Dedifferentiated amniotic fluid mesenchymal stem cell (primary cell): ENCODE measurements around the gene PNMA6E.
"Not testable (repeated sequence)": the region's sequence is repeated elsewhere in the genome, so short reads cannot be mapped to it uniquely, and the experiment has no call there.

Experiments used
- DNase-seq: peaks from one replicate; pipeline ENCODE4 v3.0.0-alpha.2; 2016; ENCODE audit errors: extremely low spot score

PNMA6E gene

DNA sequence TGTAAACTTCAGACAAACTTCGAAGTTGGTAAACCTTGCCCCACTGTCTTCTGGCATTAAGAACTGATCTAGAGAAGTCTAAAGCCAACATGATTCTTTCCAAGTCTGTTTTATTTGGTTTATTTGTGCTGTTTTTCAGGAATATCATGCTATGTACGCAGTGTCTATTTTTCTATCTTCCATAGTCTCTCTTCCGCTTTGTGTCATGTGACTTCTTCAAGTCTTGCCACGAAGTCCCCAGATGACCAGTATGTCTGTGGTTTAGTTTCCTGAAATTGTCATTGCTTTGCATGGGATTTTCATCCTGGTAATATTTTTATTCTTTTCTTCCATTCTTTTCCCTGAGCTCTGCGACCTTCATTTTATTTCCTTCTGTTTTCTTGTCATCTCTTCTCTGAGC is 15.1 kb downstream of the PNMA6E start:
- DNase-seq = no peak

DNA sequence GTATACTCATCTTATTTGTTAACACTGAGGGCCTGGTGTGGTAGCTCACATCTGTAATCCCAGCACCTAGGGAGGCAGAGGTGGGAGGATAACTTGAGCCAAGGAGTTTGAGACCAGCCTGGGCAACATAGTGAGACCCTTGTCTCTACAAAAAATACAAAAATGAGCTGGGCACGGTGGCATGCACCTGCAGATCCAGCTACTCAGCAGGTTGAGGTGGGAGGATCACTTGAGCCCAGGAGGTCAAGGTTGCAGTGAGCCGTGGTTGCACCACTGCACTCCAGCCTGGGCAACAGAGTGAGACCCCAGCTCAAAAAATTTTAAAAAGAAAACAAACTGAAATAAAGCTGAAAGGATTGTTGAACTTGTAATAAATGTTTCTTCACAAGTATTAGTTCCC is 16.2 kb downstream of the PNMA6E start:
- not testable (repeated sequence) for DNase-seq

DNA sequence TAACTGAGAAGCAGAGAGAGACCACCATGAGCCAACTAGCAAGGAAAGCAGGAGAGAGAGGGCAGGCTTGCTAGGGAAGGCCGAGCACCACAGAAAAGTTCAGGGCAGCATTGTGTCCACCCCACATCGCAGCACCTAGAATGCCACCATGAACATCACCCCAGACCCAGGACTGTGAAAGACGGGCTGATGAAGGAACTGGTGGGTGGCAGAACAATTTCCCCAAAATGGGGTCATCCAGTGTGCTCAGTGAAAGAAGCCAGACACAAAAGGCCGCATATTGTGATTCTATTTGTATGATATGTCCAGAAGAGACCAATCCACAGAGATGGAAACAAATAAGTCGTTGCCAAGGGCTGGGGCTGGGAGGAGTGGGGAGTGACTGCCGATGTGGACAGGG is 16.8 kb downstream of the PNMA6E start:
- DNase-seq = no peak

DNA sequence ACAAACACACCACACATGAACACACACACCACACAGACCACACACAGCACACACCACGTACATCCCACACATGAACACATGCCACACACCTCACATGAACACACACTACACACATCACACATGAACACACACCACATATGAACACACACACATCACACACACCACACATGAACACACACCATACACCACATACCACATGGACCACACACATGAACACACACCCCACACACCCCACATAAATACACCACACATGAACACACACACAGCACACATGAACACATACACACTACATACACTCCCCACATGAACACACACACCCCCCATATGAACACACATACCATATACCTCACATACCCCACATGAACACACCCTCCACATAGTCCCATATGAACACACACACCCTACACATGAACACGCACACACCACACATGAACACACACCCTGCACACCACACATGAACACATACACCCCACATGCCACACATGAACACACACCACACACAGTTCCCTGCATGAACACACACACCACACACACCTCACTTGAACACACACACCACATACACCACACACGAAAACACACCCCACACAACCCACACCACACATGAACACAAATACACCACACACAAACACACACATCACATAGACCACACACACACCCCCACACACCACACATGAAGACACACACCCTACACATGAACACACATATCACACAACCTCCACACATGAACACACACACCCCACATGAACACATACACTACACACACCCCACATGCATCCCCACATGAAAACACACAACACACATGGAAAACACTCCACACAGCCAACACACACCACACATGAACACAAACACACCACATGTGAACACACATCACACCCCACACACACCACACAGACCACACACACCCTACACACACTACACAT is 18.3 kb downstream of the PNMA6E start:
- no peak for DNase-seq

DNA sequence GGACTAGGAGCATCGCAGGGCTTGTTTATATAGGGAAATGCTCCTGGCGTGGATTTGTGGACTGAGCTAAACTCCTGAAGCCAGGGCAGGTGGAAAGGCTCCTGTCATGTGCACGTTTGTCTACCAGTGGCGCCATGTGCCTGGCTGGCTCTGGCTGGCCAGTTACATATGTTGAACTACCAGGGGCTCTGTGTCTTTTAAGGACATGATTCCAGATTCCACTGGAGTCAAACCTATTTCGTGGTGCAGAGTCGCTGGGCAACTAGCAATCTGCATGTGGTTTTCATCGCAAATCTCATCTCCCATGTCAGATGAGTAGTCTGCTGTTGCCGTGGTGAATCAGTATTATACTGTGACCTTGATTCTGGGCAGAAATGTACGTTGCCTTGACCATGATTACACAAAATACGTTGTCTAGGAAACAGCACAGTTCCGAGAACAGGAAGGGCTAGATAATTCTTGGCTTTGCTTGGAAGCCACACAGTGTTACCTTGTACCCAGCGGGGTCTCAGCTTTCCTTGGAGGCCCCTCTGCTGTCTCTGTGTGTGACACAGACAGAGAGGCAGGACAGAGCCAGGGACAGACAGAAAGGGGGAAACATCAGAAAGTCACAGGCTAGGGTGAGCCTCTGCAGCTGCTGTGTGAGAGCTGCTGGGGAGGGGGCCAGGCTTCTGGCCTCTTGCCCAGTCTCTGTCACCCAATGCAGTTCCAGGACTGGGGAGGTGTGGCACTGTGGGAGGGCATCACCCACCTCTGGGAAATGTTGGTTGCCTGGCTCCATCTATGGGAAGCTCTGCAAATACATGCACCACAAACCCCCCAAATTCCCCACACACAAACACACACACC is 19.2 kb downstream of the PNMA6E start:
- DNase-seq = peak; percentile 78

DNA sequence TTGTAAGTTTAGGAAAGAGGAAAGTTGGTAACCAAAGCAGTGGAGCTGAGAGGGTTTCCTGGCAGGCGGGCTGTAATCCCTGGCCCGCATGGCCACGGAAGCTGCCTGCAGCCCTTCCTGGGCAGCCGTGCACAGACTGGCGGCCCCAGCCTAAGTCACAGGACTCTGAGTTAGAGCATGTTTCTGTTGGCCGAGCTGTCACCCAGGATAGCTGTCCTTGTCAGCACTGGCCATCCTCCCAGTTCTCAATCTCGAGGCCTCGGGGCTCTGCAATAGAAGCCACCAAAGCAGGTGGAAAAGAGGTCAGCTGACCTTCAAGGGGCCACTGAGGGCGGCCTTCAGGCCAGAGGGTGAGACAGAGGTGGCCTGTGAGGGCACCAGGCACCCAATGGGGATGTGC is 20.5 kb downstream of the PNMA6E start:
- DNase-seq = no peak

DNA sequence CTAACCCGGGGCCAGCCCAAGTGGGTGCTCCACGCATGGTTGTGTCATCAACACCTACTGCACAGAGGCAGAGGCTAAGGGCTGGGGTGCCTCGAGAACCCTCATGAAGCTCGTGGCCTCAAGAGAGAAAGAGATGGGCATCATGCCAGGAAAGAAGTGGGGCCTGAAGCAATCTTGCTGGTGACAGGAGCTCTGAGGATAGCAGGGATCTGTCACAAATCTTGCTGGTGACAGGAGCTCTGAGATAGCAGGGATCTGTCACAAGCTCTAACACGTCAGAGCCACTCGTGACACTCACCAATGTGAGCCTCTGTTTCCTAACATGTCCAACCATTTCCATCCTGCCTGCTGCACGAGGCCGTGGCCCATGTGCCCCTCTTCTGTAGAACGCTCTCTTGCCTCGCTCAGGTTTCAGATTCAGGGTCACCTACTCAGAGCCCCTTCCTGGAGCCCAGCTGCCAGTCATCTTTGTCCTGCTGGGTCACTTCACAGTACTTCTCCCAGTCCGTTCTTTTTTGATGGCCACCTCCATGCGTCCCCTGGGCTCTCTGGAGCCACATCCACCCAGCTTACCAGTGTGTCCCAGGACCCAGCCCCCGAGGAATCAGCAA is 21.1 kb downstream of the PNMA6E start:
- DNase-seq = no peak

DNA sequence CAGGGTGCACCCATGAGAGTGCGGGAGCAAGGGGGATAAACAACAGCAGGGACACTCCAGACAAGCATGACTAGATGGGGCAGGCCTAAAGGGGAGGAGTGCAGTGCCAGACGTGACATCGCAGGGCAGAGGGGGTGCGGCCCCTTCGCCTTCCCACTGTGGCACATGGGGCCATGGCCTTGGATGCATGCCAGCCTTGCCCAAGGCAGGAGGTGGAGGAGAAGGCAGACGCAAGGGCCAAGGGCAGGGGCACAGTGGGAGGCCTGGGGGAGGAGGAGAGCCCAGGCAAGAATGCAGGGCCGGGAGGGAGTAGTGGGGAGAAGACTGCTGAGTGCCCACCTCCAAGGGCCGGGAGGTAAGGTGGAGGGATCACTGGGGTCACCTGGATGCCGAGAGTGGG is 21.6 kb downstream of the PNMA6E start:
- no peak for DNase-seq

DNA sequence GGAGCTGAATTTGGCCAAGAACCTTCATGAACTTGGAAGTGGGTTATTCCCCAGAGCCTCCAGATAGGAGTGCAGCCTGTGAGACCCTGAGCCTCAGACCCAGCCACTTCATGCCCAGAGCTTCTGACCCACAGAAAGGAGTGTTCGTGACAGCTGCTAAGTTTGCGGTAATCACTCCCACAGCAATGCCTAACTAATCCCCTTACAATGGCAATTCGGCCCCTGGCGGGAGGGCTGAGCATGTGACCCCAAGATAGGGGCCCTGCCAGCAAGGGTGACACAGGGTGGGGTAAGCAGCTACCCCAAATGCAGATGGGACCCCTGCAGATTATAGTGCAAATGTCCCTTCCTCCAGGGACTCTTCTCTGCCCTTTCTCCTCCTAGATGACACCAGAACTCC is 22.5 kb downstream of the PNMA6E start:
- DNase-seq = no peak

DNA sequence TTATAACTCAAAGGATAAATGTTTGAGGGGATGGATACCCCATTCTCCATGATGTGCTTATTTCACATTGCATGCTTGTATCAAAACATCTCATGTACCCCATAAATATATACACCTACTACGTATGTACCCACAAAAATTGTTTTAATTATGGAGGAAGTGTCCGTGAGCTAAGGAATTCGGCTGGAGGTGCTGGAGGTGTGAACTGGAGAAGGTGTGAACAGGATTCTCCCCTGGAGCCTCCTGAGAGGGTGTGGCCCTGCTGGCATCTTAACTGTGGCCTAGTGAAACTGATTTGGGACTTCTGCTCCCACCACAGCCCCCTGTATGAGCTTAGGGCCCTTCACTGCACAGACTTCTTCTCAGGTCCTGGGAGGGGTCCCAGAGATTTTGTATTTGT is 23.4 kb downstream of the PNMA6E start:
- no peak for DNase-seq

DNA sequence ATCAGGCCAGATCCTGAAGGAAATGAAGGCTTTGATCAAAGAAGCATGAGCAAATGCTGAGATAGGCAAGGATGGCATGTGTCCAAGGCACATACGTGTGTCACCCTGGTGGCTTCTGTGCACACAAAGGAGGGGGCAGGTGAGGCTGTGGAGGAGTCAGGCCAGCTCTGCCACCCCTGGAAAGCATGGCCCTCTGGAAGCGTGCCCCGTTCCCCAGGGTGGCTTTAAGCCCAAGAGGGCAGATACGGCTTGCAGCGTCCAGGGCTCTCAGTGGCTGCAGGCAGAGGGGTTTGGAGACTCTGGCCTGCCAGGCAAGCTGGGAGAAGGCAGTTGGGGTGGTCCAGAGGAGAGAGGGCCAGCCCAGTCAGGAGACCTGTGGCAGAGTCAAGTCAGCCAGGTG is 25.6 kb downstream of the PNMA6E start:
- DNase-seq = no peak

DNA sequence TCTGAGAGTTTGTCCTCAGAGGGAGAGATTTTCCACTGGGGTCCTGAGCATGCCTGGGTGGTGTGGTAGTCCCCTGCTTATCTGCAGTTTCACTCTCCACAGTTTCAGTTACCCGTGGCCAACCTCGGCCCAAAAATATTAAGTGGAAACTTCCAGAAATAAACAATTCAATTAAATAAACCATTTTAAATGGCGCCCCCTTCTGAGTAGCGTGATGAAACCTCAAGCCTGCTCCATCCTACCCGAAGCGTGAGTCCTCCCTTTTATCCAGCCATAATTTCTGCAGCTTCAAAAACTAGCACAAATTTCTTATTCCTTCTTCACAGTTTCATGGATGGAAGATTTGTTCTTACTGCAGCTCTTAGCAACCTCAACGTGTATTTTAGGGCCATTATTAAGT is 26.7 kb downstream of the PNMA6E start:
- no peak for DNase-seq

DNA sequence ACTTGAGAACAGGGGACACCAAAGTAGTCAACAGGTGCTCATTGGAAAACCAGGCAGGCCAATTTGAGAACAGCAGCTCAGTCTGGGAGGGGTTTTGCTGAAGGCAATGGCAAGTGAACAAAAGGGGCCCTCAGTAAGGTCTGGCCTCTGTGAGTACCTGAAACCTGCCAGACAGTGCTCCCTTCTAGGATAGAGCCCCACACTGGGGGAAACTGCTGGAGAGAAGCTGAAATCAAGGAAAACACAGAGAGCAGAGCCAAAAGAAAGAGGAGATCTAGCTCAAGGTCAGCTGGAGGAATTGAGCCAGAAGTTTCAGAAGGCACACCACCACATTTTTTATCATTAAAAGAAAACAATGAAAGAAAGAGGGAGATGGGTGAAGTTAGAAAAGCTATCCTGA is 28.2 kb downstream of the PNMA6E start:
- DNase-seq = no peak

DNA sequence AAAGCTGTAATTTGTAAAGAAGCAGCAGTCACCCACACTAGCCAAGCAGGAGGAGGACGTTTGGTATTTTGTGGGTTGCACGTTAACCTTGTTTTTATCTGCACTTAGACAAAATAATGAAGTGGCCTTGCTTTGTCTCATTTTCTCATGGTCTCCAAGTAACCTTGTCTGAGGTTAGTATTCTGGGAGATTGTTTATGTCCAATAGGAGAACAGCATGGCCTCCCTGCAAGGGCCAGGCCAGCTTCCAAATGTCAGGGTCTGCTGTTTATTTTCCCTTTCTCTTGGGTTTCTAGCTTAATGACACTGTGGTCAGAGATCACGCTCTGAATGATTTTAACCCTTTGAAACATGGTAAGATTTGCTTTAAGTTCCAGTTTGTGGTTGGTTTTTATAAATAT is 29.9 kb downstream of the PNMA6E start:
- no peak for DNase-seq

DNA sequence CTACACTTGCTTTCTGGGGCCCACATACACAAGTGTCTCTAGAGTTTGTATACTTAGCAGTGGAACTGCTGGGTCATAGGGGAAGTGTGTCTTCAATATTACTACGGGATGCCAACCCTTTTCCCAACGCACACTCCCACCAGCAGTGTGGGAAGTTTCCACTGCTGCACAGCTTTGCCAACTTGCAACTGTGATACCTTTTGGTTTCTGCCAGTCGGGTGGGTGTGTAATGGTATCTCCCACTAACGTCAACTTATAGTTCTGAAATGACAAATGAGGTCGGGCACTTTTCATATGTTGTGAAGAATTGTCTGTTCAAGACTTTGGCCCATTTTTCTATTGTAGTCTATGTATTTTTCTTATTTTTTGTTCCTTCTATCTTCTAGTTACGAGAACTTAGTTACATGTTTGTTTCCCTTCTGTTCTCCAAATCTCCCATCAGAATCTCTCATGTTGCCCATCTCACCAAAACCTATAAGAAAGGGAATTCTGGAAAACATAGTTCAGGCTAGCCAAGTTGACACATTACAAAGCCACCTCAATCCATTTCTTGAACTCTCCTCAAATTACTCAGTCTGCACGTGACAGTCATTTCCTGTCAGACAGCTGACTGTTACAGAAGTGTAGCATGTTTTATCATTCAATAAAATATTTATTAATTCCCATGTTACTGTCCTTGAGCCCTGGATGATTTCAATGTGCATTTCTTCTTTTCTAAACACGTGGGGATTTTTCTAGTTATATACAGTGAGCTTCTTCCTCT is 30.7 kb downstream of the PNMA6E start:
- DNase-seq = no peak

DNA sequence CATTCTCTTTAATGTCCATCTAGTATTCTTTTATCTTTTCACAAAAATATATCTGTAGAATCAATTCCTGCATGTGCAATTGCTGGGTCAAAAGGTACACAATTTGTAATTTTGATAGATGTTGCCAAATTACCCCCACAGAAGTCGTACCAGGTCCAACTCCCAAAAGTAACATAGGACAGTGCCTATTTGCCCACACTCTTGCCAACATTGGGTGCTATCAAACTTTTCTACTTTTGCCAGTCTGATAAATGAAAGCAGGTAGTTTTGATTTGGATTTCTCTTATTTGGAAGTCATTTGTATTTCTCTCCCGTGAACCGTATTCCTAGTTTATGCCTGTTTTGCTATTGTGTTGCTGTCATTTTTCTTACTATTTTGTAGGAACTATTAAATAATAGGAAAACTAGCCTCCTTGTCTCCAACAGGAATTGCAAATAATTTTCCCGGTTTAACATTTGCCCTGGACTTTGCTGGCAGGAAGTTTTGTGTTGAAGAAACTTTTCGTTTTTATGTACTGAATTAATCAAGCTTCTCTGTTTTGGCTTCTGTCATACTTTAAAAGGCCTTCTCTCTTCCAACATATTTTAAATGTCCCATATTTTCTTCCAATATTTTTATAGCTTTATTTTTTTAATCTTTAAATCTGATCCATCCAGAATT is 34.1 kb downstream of the PNMA6E start:
- no peak for DNase-seq

DNA sequence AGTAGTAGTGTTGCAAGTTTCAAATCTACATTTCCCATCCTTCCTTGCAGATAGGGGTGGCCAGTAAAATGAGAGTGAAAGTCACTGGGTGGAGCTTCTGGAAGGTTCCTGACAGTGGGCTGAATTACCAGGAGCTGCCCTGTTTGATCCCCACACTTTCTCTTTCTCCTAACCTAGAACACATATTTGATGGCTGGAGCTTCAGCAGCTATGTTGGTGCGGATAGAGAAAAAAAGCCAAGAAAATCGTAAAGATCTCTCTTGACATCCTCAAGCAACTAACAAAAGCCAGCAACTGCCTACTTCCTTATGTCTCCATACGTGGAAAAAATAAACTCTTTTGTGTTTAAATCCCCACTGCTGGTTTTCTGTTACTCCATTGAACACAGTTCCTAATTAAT is 35.0 kb downstream of the PNMA6E start:
- no peak for DNase-seq

DNA sequence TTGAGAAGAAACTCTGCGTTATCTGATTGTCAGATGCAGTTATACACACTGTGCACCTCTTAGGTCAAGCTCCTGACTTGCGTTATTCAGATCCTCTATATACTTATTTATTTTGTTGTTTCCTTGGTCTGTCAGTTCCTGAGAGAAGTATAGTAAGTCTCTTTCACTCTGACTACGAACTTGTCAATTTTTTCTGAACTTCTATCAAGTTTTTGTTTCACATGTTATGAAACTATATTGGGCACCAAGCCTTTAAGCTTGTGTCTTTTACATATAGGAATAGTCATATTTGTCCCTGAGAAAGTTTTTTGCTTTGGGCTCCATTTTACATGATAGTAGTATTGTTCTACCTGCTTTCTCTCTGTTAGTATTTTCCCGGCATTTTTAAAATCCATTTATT is 35.5 kb downstream of the PNMA6E start:
- no peak for DNase-seq

DNA sequence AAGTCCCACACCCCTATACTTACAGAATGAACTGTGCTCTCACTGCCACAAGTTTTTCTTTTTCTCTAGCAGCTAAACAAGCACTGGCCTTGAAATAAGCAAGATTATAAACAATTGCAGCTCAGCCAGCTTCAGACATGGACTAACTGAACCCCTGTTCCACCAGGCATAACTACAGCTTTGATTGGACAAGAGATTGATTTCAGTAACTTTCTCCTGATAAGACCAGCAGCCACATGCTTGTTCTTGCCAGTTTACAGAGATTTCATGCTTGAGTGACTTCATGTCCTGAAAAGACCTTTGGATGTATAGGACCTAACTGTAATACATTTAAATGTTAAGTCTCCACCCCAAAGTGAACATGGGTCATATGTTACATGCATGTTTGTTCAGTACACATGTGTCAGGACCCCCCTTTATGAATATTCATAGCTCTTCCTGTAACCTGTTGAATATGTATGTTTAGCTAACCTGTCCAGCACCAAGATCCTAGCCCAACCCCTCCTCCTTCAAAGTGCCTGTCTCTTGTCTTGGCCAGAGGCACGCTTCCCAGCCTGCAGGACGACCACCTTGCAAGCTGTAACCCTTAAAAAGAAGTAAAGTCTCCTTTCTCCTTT is 39.3 kb downstream of the PNMA6E start:
- DNase-seq = no peak

DNA sequence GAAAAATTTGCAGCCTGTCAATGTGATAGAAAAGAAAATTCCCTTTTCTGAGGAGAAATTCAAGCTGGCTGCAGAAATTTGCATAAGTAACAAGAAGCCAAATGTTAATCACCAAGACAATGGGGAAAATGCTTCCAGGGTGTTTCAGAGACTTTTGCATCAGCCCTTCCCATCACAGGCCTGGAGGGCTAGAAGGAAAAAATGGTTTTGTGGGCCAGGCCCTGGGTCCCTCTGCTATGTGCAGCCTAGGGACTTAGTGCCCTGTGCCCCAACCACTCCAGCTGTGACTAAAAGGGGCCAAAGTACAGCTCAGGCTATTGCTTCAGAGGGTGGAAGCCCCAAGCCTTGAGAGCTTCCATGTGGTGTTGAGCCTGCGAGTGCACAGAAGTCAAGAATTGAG is 43.3 kb downstream of the PNMA6E start:
- no peak for DNase-seq

DNA sequence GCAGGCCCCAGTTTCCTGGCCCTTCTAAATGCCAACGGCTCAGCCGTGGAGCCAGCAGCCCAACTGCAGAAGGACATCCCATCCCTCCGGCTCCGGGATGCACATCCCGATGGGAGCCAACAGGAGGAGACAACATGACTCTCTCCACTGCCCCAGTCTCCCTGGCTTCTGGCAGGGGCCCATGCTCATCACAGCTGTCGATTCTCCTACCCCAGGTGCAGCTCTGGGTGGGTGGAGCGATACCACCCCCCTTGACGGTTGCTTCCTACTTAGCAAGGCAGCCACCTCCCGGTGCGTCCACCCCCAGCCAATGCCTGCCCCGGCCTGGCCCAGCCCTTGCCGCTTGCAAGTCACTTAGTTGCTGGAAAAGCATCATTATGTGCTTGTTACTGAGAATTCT is 47.7 kb downstream of the PNMA6E start:
- no peak for DNase-seq
